AG09309 (cell line): Measurements from ENCODE around the gene TOPBP1.

Source experiments
- DNase-seq: peaks from one replicate; pipeline ENCODE4 v3.0.0-alpha.2; 2010; ENCODE audit warnings: low read depth
- H3K4me3 ChIP-seq: 2 replicates; pipeline ENCODE4 v1.5.1; 2011; ENCODE audit warnings: mild to moderate bottlenecking, low read depth, low read length, moderate library complexity; ENCODE audit not compliant: control insufficient read depth
- TF ChIP-seq, protein P1 (sequence below): IDR thresholded peaks from 2 replicates; pipeline ENCODE4 v1.5.1; 2011; ENCODE audit warnings: mild to moderate bottlenecking, low read depth, low read length, inconsistent platforms; ENCODE audit not compliant: insufficient read depth, control insufficient read depth; ENCODE audit errors: missing control alignments

TOPBP1 gene

DNA sequence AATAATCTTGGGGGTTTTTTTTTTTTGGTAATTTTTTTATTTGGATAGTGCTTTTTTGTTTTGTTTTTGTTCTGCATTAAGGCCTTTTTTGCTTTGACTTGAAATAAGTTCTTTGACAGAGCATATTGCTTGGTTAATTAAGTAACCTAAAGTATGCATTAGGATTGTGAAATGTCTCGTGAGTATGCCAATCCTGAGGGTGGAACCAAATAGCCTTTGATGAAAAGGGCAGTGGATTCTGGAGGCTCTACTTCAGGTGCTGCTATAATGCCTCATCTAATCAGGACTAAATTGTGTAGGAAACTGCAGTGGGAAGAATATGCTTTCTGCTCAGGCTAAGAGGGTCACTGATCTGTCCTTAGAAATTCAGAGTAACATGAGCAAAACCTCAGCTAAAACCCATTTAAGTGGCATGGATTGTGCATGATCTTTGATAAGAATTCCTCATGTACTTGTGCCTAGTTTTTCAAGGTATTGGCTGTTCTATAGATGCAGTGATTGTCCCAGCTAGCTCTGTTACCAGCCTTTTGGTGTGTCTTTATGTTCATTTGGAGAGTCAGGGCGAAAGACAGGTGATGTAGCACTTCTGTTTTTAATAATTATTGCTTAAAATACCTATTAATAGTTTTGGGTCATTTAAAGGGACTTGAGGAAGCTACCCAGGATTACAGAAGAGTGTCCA lies 72.8 kb downstream of the TOPBP1 start:
- TF ChIP-seq, protein P1, sequence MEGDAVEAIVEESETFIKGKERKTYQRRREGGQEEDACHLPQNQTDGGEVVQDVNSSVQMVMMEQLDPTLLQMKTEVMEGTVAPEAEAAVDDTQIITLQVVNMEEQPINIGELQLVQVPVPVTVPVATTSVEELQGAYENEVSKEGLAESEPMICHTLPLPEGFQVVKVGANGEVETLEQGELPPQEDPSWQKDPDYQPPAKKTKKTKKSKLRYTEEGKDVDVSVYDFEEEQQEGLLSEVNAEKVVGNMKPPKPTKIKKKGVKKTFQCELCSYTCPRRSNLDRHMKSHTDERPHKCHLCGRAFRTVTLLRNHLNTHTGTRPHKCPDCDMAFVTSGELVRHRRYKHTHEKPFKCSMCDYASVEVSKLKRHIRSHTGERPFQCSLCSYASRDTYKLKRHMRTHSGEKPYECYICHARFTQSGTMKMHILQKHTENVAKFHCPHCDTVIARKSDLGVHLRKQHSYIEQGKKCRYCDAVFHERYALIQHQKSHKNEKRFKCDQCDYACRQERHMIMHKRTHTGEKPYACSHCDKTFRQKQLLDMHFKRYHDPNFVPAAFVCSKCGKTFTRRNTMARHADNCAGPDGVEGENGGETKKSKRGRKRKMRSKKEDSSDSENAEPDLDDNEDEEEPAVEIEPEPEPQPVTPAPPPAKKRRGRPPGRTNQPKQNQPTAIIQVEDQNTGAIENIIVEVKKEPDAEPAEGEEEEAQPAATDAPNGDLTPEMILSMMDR = no peak
- no peak for DNase-seq
- no peak overlapping the region for H3K4me3 ChIP-seq

DNA sequence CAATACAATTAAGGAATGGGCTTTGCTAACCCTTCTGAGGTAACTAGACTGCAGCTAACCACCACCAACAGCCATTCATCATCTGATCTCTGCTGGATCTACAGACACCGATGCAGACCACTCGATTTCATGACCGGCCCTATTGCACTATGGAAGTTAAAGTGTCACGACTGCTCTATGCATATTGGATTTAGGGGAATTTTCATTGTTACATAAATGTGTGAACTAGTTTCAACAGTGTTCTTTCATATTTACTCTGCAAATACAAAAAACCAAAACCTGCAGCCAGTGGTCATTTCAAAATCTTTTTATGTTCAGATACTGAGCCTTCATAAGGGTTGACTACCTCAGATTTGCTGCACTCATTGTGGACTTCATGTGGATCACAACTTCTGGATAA lies 73.7 kb downstream of the TOPBP1 start:
- no peak overlapping the region for H3K4me3 ChIP-seq
- DNase-seq = no peak
- TF ChIP-seq, protein P1 = no peak

DNA sequence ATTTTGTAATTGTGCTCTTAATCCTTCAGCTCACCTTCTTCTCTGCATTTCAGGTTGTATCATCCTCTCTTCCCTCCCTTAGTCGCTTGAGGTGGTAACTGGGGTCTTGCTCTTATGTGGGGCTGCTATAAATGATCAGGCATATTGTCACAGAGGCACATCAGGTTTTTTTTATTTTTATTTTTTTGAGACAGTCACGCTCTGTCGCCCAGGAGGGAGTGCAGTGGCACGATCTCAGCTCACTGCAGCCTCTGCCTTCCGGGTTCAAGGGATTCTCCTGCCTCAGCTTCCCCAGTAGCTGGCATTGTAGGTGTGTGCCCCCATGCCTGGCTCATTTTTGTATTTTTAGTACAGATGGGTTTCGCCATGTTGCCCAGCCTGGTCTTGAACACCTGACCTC lies 78.3 kb downstream of the TOPBP1 start:
- no peak for DNase-seq
- TF ChIP-seq, protein P1 = no peak
- no peak overlapping the region for H3K4me3 ChIP-seq

DNA sequence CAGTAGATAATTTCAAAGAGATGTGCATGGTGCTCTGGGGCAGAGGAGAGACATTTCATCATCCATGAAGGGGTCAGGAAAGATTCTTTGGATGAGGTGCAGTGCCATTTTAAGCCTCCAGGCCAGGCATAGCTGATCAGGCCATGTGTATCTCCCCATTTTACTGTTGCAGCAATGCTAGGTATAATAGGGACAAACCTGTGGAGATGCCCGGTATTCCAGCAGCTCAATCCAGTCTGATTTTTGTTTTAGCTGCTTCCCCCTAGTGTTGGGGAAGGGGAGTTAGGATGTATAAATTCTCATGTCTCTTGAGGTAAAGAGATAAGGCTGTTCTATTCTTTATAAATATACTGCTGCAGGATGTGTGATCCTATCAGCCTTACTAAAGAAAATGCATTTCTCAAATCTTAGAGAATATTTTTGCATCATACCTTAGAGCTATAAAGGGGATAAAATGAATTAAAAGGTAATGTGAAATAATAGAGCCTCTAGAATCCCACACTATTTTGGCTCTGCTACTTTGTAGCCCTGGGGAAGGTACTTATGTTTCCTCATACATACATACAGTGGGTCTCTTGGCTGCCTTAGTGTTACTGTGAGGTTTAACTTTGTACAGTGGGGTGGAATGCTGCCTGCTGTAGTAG lies 83.1 kb downstream of the TOPBP1 start:
- DNase-seq = no peak
- TF ChIP-seq, protein P1 = peak; percentile 63
- no peak overlapping the region for H3K4me3 ChIP-seq

DNA sequence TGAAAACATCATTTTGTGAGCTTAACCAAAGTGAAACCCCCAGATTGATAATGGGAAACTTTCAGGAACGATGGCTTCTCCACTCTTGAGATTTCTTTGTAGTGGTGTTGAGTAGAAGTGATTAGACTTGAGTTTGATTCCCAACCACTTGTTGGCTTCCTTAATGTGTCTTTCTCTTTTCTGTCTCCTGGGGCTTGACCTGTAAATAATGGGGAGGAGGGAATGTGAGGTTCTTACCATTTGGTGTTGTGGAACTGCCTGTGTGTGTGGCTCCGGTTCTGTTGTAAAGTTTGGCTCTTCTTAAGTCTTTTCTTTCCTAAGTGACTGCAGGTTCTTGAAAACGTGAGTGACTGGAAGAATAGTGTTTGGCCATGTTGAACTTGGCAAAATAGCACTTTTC lies 85.6 kb downstream of the TOPBP1 start:
- peak overlapping the region; percentile 31 for H3K4me3 ChIP-seq
- no peak for DNase-seq
- TF ChIP-seq, protein P1 = no peak

DNA sequence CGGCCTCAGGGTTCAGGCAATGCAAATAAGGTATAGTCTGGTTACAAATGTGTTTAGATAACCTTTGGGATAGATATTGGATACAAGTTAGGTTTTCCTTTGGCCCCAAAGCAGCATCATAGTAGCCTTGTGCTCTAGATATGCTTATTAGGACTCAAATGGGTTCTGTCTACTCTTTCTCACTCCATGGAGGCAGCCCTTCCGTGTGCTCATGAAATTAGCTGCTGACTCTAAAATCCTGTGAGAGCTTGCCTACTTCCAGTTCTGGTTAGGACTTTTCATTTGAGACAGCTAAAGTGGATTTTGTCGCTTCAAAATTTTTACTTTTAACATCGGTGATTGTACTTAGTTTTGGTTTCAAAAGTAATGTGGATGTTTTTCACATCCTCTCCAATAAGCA lies 86.7 kb downstream of the TOPBP1 start:
- DNase-seq = no peak
- H3K4me3 ChIP-seq = peak overlapping the region; percentile 70
- TF ChIP-seq, protein P1 = no peak
